HepG2 (cell line): ENCODE measurements around the gene CHKB. TPM values are rescaled to one million over a fixed set of nuclear protein-coding genes. Genes with fewer than 3 reads are reported as not detected.

Experiments used
- ATAD3A ChIP-seq: sonication (generic); formaldehyde crosslinking; IDR thresholded peaks from 2 replicates; pipeline ENCODE4 v1.4.0; 2020; ENCODE audit warnings: missing genetic modification reagents
- GPBP1L1 ChIP-seq: sonication (generic); formaldehyde crosslinking; IDR thresholded peaks from 2 replicates; pipeline ENCODE4 v1.5.0; 2020; ENCODE audit warnings: mild to moderate bottlenecking, missing genetic modification reagents
- HINFP ChIP-seq: sonication (generic); formaldehyde crosslinking; IDR thresholded peaks from 2 replicates; pipeline ENCODE4 v1.4.0; 2020; ENCODE audit warnings: low read depth, mild to moderate bottlenecking, missing genetic modification reagents
- HMG20A ChIP-seq: IDR thresholded peaks from 2 replicates; pipeline ENCODE4 v1.6.1; 2016; ENCODE audit warnings: borderline replicate concordance
- IKZF4 ChIP-seq: sonication (generic); formaldehyde crosslinking; IDR thresholded peaks from 2 replicates; pipeline ENCODE4 v1.5.1; 2020; ENCODE audit warnings: borderline replicate concordance, mild to moderate bottlenecking, low read depth, missing genetic modification reagents; ENCODE audit errors: not compliant biosample characterization
- MTERF4 ChIP-seq: sonication (generic); formaldehyde crosslinking; IDR thresholded peaks from 2 replicates; pipeline ENCODE4 v1.8.0; 2023; ENCODE audit warnings: mild to moderate bottlenecking, missing genetic modification reagents
- NR2C2 ChIP-seq: sonication (generic); formaldehyde crosslinking; IDR thresholded peaks from 2 replicates; pipeline ENCODE4 v1.4.0; 2020; ENCODE audit warnings: missing genetic modification reagents, mild to moderate bottlenecking, moderate library complexity, borderline replicate concordance
- SP5 ChIP-seq: IDR thresholded peaks from 2 replicates; pipeline ENCODE4 v1.6.1; 2016; ENCODE audit warnings: low read depth, borderline replicate concordance
- YEATS2 ChIP-seq: sonication (generic); formaldehyde crosslinking; IDR thresholded peaks from 2 replicates; pipeline ENCODE4 v1.4.0; 2020; ENCODE audit warnings: missing genetic modification reagents, borderline replicate concordance
- ZNF382 ChIP-seq: sonication (generic); formaldehyde crosslinking; IDR thresholded peaks from 2 replicates; pipeline ENCODE4 v1.5.0; 2020; ENCODE audit warnings: missing genetic modification reagents, mild to moderate bottlenecking, borderline replicate concordance
- ZNF572 ChIP-seq: sonication (generic); formaldehyde crosslinking; IDR thresholded peaks from 2 replicates; pipeline ENCODE4 v1.5.1; 2020; ENCODE audit warnings: mild to moderate bottlenecking, missing genetic modification reagents
- ZNF644 ChIP-seq: IDR thresholded peaks from 2 replicates; pipeline ENCODE4 v1.6.1; 2016; ENCODE audit warnings: low read depth
- ZNF687 ChIP-seq: sonication (generic); formaldehyde crosslinking; IDR thresholded peaks from 2 replicates; pipeline ENCODE4 v1.5.1; 2020; ENCODE audit warnings: mild to moderate bottlenecking, missing genetic modification reagents, moderate library complexity
- polyA plus RNA-seq, 8 experiments: library from polyadenylated mRNA; depleted of rRNA in 3 of 8; stranded (reverse) in 7 of 8; unstranded in 1 of 8; fragments of >200 nt; fragmentation: Illumina TruSeq in 4 of 8; extraction: Trizol in 4 of 8; gene quantifications; 2 replicates each; pipeline versions ENCODE4 v1.2.1 to v1.2.3, GENCODE V29; 2011 to 2016; ENCODE audit warnings: low read depth in 4 of 8, missing spikeins in 1 of 8, mixed read lengths in 1 of 8; ENCODE audit not compliant: insufficient read depth in 1 of 8
- total RNA-seq, 5 experiments: library from RNA; depleted of rRNA; stranded (reverse); fragments of >200 nt; fragmentation: Illumina TruSeq; extraction: Trizol; gene quantifications; 2 replicates each; pipeline ENCODE4 v1.2.3, GENCODE V29; 2016; ENCODE audit warnings: low read depth in 1 of 5
- TF ChIP-seq, protein P1 (sequence below): sonication (generic); formaldehyde crosslinking; conservative IDR thresholded peaks from 2 replicates; pipeline ENCODE4 v1.4.0; 2020; ENCODE audit warnings: missing genetic modification reagents

The CHKB gene
- total and polyA plus RNA-seq, 2 of the 13 experiments (the other 11 are each of a cell fraction or from before 2014, with no cell fraction given): 24.5 to 42.7 TPM

GRCh38 chr22:50599816-50600455 is 17.3 kb upstream of the CHKB start (continued):
- TF ChIP-seq, protein P1, sequence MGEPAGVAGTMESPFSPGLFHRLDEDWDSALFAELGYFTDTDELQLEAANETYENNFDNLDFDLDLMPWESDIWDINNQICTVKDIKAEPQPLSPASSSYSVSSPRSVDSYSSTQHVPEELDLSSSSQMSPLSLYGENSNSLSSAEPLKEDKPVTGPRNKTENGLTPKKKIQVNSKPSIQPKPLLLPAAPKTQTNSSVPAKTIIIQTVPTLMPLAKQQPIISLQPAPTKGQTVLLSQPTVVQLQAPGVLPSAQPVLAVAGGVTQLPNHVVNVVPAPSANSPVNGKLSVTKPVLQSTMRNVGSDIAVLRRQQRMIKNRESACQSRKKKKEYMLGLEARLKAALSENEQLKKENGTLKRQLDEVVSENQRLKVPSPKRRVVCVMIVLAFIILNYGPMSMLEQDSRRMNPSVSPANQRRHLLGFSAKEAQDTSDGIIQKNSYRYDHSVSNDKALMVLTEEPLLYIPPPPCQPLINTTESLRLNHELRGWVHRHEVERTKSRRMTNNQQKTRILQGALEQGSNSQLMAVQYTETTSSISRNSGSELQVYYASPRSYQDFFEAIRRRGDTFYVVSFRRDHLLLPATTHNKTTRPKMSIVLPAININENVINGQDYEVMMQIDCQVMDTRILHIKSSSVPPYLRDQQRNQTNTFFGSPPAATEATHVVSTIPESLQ (CRISPR knock-in tag): peak; percentile 98
- TF ChIP-seq IKZF4 (CRISPR knock-in tag) (peak; percentile 99), NR2C2 (CRISPR knock-in tag) (peak; percentile 37; the same call in 1 of the 2 replicates), HINFP (CRISPR knock-in tag) (peak; percentile 89; the same call in 1 of the 2 replicates), HMG20A (peak; percentile 79; the same call in 1 of the 2 replicates), GPBP1L1 (no peak), MTERF4 (CRISPR knock-in tag) (peak; percentile 95), ZNF572 (CRISPR knock-in tag) (no peak), SP5 (CRISPR knock-in tag) (peak; percentile 75), ATAD3A (CRISPR knock-in tag) (peak; percentile 99), ZNF687 (CRISPR knock-in tag) (peak; percentile 83), ZNF644 (CRISPR knock-in tag) (0 out of 2 replicates have a peak, but pooled peaks have one; percentile 41), YEATS2 (CRISPR knock-in tag) (peak; percentile 87), ZNF382 (no peak)
